Neutrophil (primary cell): ENCODE measurements around the gene ETDA.
A peak's percentile ranks its signal among the peaks of the same experiment; 100 is the strongest.

Experiments used
- H3K27ac ChIP-seq: fragments of 200-600 bp; sonication (generic); 2 replicates; pipeline ENCODE4 v1.5.1; 2016; ENCODE audit warnings: mild to moderate bottlenecking, moderate library complexity
- H3K27me3 ChIP-seq: fragments of 200-600 bp; sonication (generic); 2 replicates; pipeline ENCODE4 v1.6.0; 2016; ENCODE audit warnings: mild to moderate bottlenecking
- H3K36me3 ChIP-seq: fragments of 200-600 bp; sonication (generic); 2 replicates; pipeline ENCODE4 v1.5.1; 2017
- H3K4me1 ChIP-seq, 2 experiments: fragments of 200-600 bp in 1 of 2; sonication (generic) in 1 of 2; 1 replicate in 1 of 2; 2 replicates in 1 of 2; pipeline versions ENCODE4 v1.5.1 to v1.6.1; 2013 to 2016; ENCODE audit warnings: low read depth in 1 of 2, low read length in 1 of 2, mild to moderate bottlenecking in 1 of 2, moderate library complexity in 1 of 2; ENCODE audit not compliant: control insufficient read depth in 1 of 2, insufficient read depth in 1 of 2
- H3K4me3 ChIP-seq, 2 experiments: fragments of 200-600 bp in 1 of 2; sonication (generic) in 1 of 2; 1 replicate in 1 of 2; 2 replicates in 1 of 2; pipeline ENCODE4 v1.5.1; 2013 to 2016; ENCODE audit warnings: low read depth in 1 of 2, low read length in 1 of 2, mild to moderate bottlenecking in 1 of 2, moderate library complexity in 1 of 2
- H3K9me3 ChIP-seq: fragments of 200-600 bp; sonication (generic); 2 replicates; pipeline ENCODE4 v1.5.1; 2016
- TF ChIP-seq, protein P1 (sequence below): fragments of 200-600 bp; sonication (generic); IDR thresholded peaks from 2 replicates; pipeline ENCODE4 v1.5.1; 2016; ENCODE audit warnings: antibody characterized with exemption

The ETDA gene

DNA sequence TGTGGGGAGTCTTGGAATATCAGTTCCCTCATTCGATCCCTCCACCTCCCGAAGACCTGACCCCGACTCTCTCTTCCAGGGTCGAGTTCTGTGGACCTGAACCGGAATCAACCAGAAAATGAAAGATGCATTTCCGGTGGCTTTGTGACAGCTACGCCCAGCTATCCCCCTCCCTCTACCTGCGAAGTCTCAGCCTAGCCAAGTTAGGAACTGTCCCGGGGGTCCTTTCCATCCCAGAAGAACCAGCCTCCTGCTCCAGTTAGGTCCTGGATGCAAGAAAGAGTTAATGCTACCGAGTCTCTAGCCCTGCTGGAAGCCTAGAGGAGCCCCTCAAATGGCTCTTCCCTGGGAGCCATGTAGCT is 44.1 kb downstream of the ETDA start:
- peak overlapping the region; percentile 83 for H3K27ac ChIP-seq

DNA sequence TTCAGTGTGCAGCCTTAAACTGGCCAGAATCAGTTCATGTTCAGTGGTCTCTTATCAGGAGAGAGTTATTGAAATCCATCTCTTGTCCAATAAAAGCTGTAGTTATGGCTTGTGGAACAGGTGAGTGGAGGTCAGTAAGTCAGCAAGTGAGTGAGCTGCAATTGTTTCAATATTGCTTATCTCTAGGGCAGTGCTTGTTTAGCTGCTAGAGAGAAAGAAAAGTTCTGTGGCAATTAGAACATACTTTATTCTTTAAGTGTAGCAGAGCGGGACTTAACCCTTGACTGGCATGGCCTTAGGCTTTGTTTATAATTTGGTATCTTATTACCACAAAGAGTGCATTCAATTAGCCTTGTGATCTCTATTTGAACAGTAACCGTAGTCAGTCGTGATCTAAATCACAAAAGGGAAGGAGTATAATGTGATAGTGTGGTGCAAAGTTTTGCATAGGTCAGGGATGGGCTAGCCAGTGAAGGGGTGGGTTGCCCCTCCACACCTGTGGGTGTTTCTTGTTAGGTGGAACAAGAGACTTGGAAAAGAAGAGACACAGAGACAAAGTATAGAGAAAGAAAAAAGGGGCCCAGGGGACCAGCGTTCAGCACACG is 50.5 kb downstream of the ETDA start:
- TF ChIP-seq, protein P1, sequence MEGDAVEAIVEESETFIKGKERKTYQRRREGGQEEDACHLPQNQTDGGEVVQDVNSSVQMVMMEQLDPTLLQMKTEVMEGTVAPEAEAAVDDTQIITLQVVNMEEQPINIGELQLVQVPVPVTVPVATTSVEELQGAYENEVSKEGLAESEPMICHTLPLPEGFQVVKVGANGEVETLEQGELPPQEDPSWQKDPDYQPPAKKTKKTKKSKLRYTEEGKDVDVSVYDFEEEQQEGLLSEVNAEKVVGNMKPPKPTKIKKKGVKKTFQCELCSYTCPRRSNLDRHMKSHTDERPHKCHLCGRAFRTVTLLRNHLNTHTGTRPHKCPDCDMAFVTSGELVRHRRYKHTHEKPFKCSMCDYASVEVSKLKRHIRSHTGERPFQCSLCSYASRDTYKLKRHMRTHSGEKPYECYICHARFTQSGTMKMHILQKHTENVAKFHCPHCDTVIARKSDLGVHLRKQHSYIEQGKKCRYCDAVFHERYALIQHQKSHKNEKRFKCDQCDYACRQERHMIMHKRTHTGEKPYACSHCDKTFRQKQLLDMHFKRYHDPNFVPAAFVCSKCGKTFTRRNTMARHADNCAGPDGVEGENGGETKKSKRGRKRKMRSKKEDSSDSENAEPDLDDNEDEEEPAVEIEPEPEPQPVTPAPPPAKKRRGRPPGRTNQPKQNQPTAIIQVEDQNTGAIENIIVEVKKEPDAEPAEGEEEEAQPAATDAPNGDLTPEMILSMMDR: no peak

More for the DNA sequence above, 44.1 kb downstream of the ETDA start:
- no peaks in the 10 kb centered on the region for H3K27me3 ChIP-seq
- H3K9me3 ChIP-seq: no peaks in the 10 kb centered on the region
- TF ChIP-seq, protein P1: no peak
- H3K4me1 ChIP-seq: peaks cover 36 to 37% of the 10 kb centered on the region in 2 experiments
- H3K36me3 ChIP-seq: no peaks in the 10 kb centered on the region
- peak overlapping the region; percentile 58 to 64 for H3K4me3 ChIP-seq

More for the DNA sequence above, 50.5 kb downstream of the ETDA start:
- Histone ChIP-seq H3K27ac (no peak overlapping the region), H3K4me1 (peaks cover 27 to 29% of the 10 kb centered on the region in 2 experiments), H3K27me3 (no peaks in the 10 kb centered on the region), H3K36me3 (no peaks in the 10 kb centered on the region), H3K4me3 (no peak overlapping the region), H3K9me3 (no peaks in the 10 kb centered on the region)
